IMR-90 (cell line): ENCODE results near the gene THBS1. TPM values are rescaled to one million over a fixed set of nuclear protein-coding genes. Genes with fewer than 3 reads are reported as not detected.

Experiments used
- ATAC-seq: fragments of 200-7000 bp; cut with Tn5 transposase; 2 replicates; pipeline ENCODE4 v1.9.1; 2020; ENCODE audit warnings: low read depth, mild to moderate bottlenecking, moderate library complexity
- BruUV-seq: library from RNA; stranded (reverse); fragments of 400-500 nt; replicated peaks from 2 replicates; lab custom pipeline; 2021; lab: Mats Ljungman, UMichigan
- CTCF ChIA-PET: fragments of 300-600 bp; formaldehyde crosslinking; extraction: SDS; loops from one replicate; lab custom pipeline; 2021; ENCODE audit warnings: antibody characterized with exemption; lab: Yijun Ruan, JAX
- POLR2A ChIA-PET: fragments of 300-600 bp; sonication (Branson Sonifier 250); formaldehyde crosslinking; loops from one replicate; lab custom pipeline; 2022; ENCODE audit warnings: antibody characterized with exemption; ENCODE audit not compliant: unreplicated experiment; lab: Charles Lee
- DNase-seq: peaks from one replicate; pipeline ENCODE4 v3.0.0; 2013
- H2AFZ ChIP-seq: replicated peaks from 2 replicates; pipeline ENCODE3; 2013; ENCODE audit warnings: low read length, mild to moderate bottlenecking; ENCODE audit not compliant: poor library complexity
- H2AK5ac ChIP-seq: 2 replicates; pipeline ENCODE4 v1.6.1; 2013; ENCODE audit warnings: low read depth, low read length, inconsistent platforms
- H2AK9ac ChIP-seq: replicated peaks from 2 replicates; pipeline ENCODE3; 2013; ENCODE audit warnings: mild to moderate bottlenecking, low read depth, low read length, moderate library complexity; ENCODE audit not compliant: poor library complexity
- H2BK120ac ChIP-seq: 2 replicates; pipeline ENCODE4 v1.6.1; 2013; ENCODE audit warnings: low read depth, low read length, inconsistent platforms
- H2BK15ac ChIP-seq: 3 replicates; pipeline ENCODE4 v1.6.1; 2013; ENCODE audit warnings: low read depth, low read length, inconsistent platforms
- H2BK20ac ChIP-seq: 2 replicates; pipeline ENCODE4 v1.6.1; 2013; ENCODE audit warnings: low read depth, mild to moderate bottlenecking, inconsistent platforms, low read length, moderate library complexity
- H2BK5ac ChIP-seq: 2 replicates; pipeline ENCODE4 v1.6.1; 2013; ENCODE audit warnings: mild to moderate bottlenecking, low read depth, low read length, inconsistent platforms; ENCODE audit not compliant: poor library complexity, severe bottlenecking
- H3K14ac ChIP-seq: replicated peaks from 2 replicates; pipeline ENCODE4 v1.6.1; 2013; ENCODE audit warnings: low read depth, low read length, inconsistent platforms
- H3K18ac ChIP-seq: 2 replicates; pipeline ENCODE4 v1.6.1; 2013; ENCODE audit warnings: low read depth, low read length, control low read depth
- H3K23ac ChIP-seq: 2 replicates; pipeline ENCODE4 v1.6.1; 2013; ENCODE audit warnings: low read depth, low read length, inconsistent platforms
- H3K27ac ChIP-seq: 2 replicates; pipeline ENCODE4 v1.5.1; 2013; ENCODE audit warnings: mild to moderate bottlenecking, control low read depth, low read length; ENCODE audit not compliant: insufficient read depth
- H3K27me3 ChIP-seq: 2 replicates; pipeline ENCODE4 v1.6.1; 2013; ENCODE audit warnings: low read length; ENCODE audit not compliant: control insufficient read depth, insufficient read depth
- H3K36me3 ChIP-seq: 2 replicates; pipeline ENCODE4 v1.6.1; 2013; ENCODE audit warnings: low read length, mixed read lengths; ENCODE audit not compliant: control insufficient read depth, insufficient read depth
- H3K4ac ChIP-seq: 2 replicates; pipeline ENCODE4 v1.6.1; 2013; ENCODE audit warnings: low read depth, low read length, inconsistent platforms
- H3K4me1 ChIP-seq: 2 replicates; pipeline ENCODE4 v1.6.1; 2013; ENCODE audit warnings: low read length, mixed read lengths; ENCODE audit not compliant: control insufficient read depth, insufficient read depth
- H3K4me2 ChIP-seq: 2 replicates; pipeline ENCODE4 v1.6.1; 2013; ENCODE audit warnings: low read depth, mild to moderate bottlenecking, control low read depth, low read length, moderate library complexity
- H3K4me3 ChIP-seq: 2 replicates; pipeline ENCODE4 v1.5.1; 2013; ENCODE audit warnings: low read depth, mild to moderate bottlenecking, control low read depth, low read length, moderate library complexity; ENCODE audit not compliant: insufficient read depth
- H3K56ac ChIP-seq: 2 replicates; pipeline ENCODE4 v1.6.1; 2013; ENCODE audit warnings: low read length, inconsistent platforms; ENCODE audit not compliant: insufficient read depth; ENCODE audit errors: extremely low read depth
- H3K79me1 ChIP-seq, 2 experiments: 2 replicates each; pipeline ENCODE4 v1.6.1; 2013; ENCODE audit warnings: low read length in 2 of 2, inconsistent platforms in 1 of 2, low read depth in 1 of 2
- H3K9ac ChIP-seq: 2 replicates; pipeline ENCODE4 v1.6.1; 2013; ENCODE audit warnings: low read depth, low read length, control low read depth
- H3K9me1 ChIP-seq: 2 replicates; pipeline ENCODE4 v1.6.1; 2013; ENCODE audit warnings: low read length, inconsistent platforms; ENCODE audit not compliant: insufficient read depth
- H3K9me3 ChIP-seq: 2 replicates; pipeline ENCODE4 v1.6.1; 2013; ENCODE audit warnings: low read length; ENCODE audit not compliant: control insufficient read depth, insufficient read depth
- H4K20me1 ChIP-seq: 2 replicates; pipeline ENCODE4 v1.6.1; 2013; ENCODE audit warnings: low read length, inconsistent platforms; ENCODE audit not compliant: insufficient read depth
- H4K5ac ChIP-seq: 2 replicates; pipeline ENCODE4 v1.6.1; 2013; ENCODE audit warnings: mild to moderate bottlenecking, low read depth, low read length, control low read depth
- H4K8ac ChIP-seq, 2 experiments: 2 replicates each; pipeline ENCODE4 v1.6.1; 2013; ENCODE audit warnings: low read depth in 2 of 2, low read length in 2 of 2, control low read depth in 1 of 2, inconsistent platforms in 1 of 2
- H4K91ac ChIP-seq: 2 replicates; pipeline ENCODE4 v1.6.1; 2013; ENCODE audit warnings: low read depth, low read length, inconsistent platforms; ENCODE audit not compliant: insufficient read depth
- BHLHE40 ChIP-seq: fragments of 150-350 bp; IDR thresholded peaks from 2 replicates; pipeline ENCODE4 v1.6.1; 2016; ENCODE audit warnings: mild to moderate bottlenecking, low read depth, low read length
- CEBPB ChIP-seq: IDR thresholded peaks from 2 replicates; pipeline ENCODE4 v1.6.1; 2012; ENCODE audit warnings: low read depth, low read length, improper control_type of control experiment
- CHD1 ChIP-seq: IDR thresholded peaks from 2 replicates; pipeline ENCODE4 v1.6.1; 2012; ENCODE audit warnings: low read depth, low read length, improper control_type of control experiment
- ELK1 ChIP-seq: fragments of 150-350 bp; IDR thresholded peaks from 2 replicates; pipeline ENCODE4 v1.6.1; 2016; ENCODE audit warnings: low read depth, mild to moderate bottlenecking, low read length, moderate library complexity, borderline replicate concordance
- FOS ChIP-seq: fragments of 150-350 bp; IDR thresholded peaks from 2 replicates; pipeline ENCODE4 v1.6.1; 2016; ENCODE audit warnings: low read depth, low read length
- MAFK ChIP-seq: IDR thresholded peaks from 2 replicates; pipeline ENCODE4 v1.6.1; 2012; ENCODE audit warnings: low read depth, low read length, improper control_type of control experiment
- MAZ ChIP-seq: IDR thresholded peaks from 2 replicates; pipeline ENCODE4 v1.6.1; 2012; ENCODE audit warnings: low read depth, mild to moderate bottlenecking, low read length, improper control_type of control experiment, moderate library complexity, borderline replicate concordance
- MXI1 ChIP-seq: IDR thresholded peaks from 2 replicates; pipeline ENCODE4 v1.6.1; 2012; ENCODE audit warnings: low read depth, mild to moderate bottlenecking, low read length, moderate library complexity, borderline replicate concordance
- NFE2L2 ChIP-seq: fragments of 150-350 bp; IDR thresholded peaks from 2 replicates; pipeline ENCODE4 v1.6.1; 2016; ENCODE audit warnings: low read depth, mild to moderate bottlenecking, low read length
- POLR2A ChIP-seq: IDR thresholded peaks from 2 replicates; pipeline ENCODE4 v1.6.1; 2012; ENCODE audit warnings: mild to moderate bottlenecking, low read depth, low read length
- RAD21 ChIP-seq: IDR thresholded peaks from 2 replicates; pipeline ENCODE4 v1.6.1; 2012; ENCODE audit warnings: low read length, improper control_type of control experiment
- RCOR1 ChIP-seq: IDR thresholded peaks from 2 replicates; pipeline ENCODE4 v1.6.1; 2012; ENCODE audit warnings: mild to moderate bottlenecking, low read length, improper control_type of control experiment; ENCODE audit not compliant: insufficient replicate concordance
- RFX5 ChIP-seq: IDR thresholded peaks from 2 replicates; pipeline ENCODE4 v1.8.0; 2012; ENCODE audit warnings: low read depth, mild to moderate bottlenecking, low read length, moderate library complexity
- SMC3 ChIP-seq: fragments of 150-350 bp; IDR thresholded peaks from 2 replicates; pipeline ENCODE4 v1.6.1; 2016; ENCODE audit warnings: low read depth, mild to moderate bottlenecking, antibody characterized with exemption, low read length, moderate library complexity
- dilution Hi-C: fragments of 300-500 bp; cut with HindIII; formaldehyde crosslinking; loops from one replicate; pipeline ENCODE4 v1.14.3; 2018; ENCODE audit warnings: low sequenced_read_pairs; ENCODE audit not compliant: unreplicated experiment
- in situ Hi-C: fragments of 300-500 bp; cut with MboI; formaldehyde crosslinking; loops from 3 replicates; pipeline ENCODE4 v1.14.3; 2019; ENCODE audit warnings: low sequenced_read_pairs, inconsistent platforms, mixed read lengths
- intact Hi-C: fragments of 100-400 bp; cut with micrococcal nuclease; formaldehyde crosslinking; loops from 2 replicates; pipeline ENCODE4 v1.10.0; 2022
- polyA plus RNA-seq, 3 experiments: library from polyadenylated mRNA; depleted of rRNA; stranded (reverse); fragments of >200 nt; gene quantifications; 2 replicates each; pipeline ENCODE4 v1.2.3, GENCODE V29; 2012; ENCODE audit warnings: low replicate concordance in 1 of 3
- total RNA-seq: library from RNA; depleted of rRNA; stranded (reverse); fragments of >200 nt; gene quantifications from 2 replicates; pipeline ENCODE4 v1.2.3, GENCODE V29; 2012
- TF ChIP-seq, protein P1 (sequence below): conservative IDR thresholded peaks from 2 replicates; pipeline ENCODE4 v1.5.1; 2012; ENCODE audit warnings: mild to moderate bottlenecking, low read depth, low read length, improper control_type of control experiment
- TF ChIP-seq, protein P2 (sequence below): fragments of 150-350 bp; IDR thresholded peaks from 2 replicates; pipeline ENCODE4 v1.6.1; 2017; ENCODE audit warnings: mild to moderate bottlenecking, antibody characterized with exemption, low read length, low read depth

The THBS1 gene
- total and polyA plus RNA-seq, 2 of the 4 experiments (the other 2 are of a cell fraction): 1,562 to 4,071 TPM

DNA sequence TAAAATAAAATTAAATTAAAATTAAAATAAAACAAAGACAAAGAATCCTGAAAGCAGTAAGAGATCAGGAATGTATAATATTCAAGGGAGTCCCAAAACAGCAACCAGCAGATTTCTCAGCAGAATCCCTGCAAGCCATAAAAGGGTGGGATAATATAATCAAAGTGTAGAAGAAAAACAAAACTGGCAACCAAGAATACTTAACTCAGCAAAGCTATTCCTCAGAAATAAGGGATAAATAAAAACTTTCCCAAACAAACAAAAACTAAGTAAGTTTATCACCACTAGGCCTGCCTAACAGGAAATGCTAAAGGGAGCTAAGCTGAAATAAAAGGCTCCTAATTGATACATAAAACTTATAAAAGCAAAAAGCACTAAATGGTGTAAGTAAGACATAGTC, 29.8 kb downstream of the THBS1 start:
- H3K9ac ChIP-seq: no peak overlapping the region
- TF ChIP-seq MXI1 (no peak), SMC3 (no peak), CHD1 (no peak), POLR2A (no peak), CEBPB (no peak), BHLHE40 (no peak), MAZ (no peak), RFX5 (no peak), FOS (no peak), RAD21 (no peak), RCOR1 (no peak), ELK1 (no peak), MAFK (no peak), NFE2L2 (no peak)
- TF ChIP-seq, protein P1, sequence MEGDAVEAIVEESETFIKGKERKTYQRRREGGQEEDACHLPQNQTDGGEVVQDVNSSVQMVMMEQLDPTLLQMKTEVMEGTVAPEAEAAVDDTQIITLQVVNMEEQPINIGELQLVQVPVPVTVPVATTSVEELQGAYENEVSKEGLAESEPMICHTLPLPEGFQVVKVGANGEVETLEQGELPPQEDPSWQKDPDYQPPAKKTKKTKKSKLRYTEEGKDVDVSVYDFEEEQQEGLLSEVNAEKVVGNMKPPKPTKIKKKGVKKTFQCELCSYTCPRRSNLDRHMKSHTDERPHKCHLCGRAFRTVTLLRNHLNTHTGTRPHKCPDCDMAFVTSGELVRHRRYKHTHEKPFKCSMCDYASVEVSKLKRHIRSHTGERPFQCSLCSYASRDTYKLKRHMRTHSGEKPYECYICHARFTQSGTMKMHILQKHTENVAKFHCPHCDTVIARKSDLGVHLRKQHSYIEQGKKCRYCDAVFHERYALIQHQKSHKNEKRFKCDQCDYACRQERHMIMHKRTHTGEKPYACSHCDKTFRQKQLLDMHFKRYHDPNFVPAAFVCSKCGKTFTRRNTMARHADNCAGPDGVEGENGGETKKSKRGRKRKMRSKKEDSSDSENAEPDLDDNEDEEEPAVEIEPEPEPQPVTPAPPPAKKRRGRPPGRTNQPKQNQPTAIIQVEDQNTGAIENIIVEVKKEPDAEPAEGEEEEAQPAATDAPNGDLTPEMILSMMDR: no peak
- TF ChIP-seq, protein P2, sequence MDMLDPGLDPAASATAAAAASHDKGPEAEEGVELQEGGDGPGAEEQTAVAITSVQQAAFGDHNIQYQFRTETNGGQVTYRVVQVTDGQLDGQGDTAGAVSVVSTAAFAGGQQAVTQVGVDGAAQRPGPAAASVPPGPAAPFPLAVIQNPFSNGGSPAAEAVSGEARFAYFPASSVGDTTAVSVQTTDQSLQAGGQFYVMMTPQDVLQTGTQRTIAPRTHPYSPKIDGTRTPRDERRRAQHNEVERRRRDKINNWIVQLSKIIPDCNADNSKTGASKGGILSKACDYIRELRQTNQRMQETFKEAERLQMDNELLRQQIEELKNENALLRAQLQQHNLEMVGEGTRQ: no peak
- in situ Hi-C loops (no loop called here), intact Hi-C loops (no loop called here), dilution Hi-C loops (no loop called here)
- no peak overlapping the region for H3K23ac ChIP-seq
- no peak overlapping the region for H3K27ac ChIP-seq
- H2BK120ac ChIP-seq: no peak overlapping the region
- no peak overlapping the region for H4K8ac ChIP-seq
- H2AK5ac ChIP-seq: no peak overlapping the region
- H3K4me1 ChIP-seq: no peaks in the 10 kb centered on the region
- no TSS peak for BruUV-seq
- H2BK15ac ChIP-seq: no peak overlapping the region
- ATAC-seq: no peak
- no peak overlapping the region for H3K4me3 ChIP-seq
- H3K4ac ChIP-seq: no peak overlapping the region
- H3K4me2 ChIP-seq: no peak overlapping the region
- H3K14ac ChIP-seq: no peak overlapping the region
- H2BK5ac ChIP-seq: no peak overlapping the region
- CTCF ChIA-PET: interaction anchor here (0.6 kb wide), 1 partner anchor 453 kb away, joined by 4 read pairs; no protein-coding TSS in a partner anchor
- H3K79me1 ChIP-seq: no peaks in the 10 kb centered on the region
- POLR2A ChIA-PET: no interaction called here
- no peak overlapping the region for H2AFZ ChIP-seq
- 0 out of 2 replicates have a peak, but pooled peaks cover 3% of the 10 kb centered on the region for H3K9me1 ChIP-seq
- H4K20me1 ChIP-seq: no peaks in the 10 kb centered on the region
- no peak overlapping the region for H2BK20ac ChIP-seq
- no peak for DNase-seq
- peaks cover 14% of the 10 kb centered on the region for H3K9me3 ChIP-seq
- H3K27me3 ChIP-seq: no peaks in the 10 kb centered on the region
- no peaks in the 10 kb centered on the region for H3K36me3 ChIP-seq
- H4K5ac ChIP-seq: no peak overlapping the region
- H4K91ac ChIP-seq: no peak overlapping the region
- H3K56ac ChIP-seq: no peak overlapping the region
- no peak overlapping the region for H3K18ac ChIP-seq
- no peak overlapping the region for H2AK9ac ChIP-seq
